Neuronal stem cell (in vitro differentiated cells): ENCODE measurements around the gene CALHM3.

Experiments
- DNase-seq: peaks from one replicate; pipeline ENCODE4 v3.0.0-alpha.2; 2013; ENCODE audit warnings: low spot score
- H2AFZ ChIP-seq: one replicate; pipeline ENCODE4 v1.6.1; 2013; ENCODE audit warnings: mild to moderate bottlenecking, low read length, inconsistent platforms
- H2AK5ac ChIP-seq: 2 replicates; pipeline ENCODE4 v1.6.1; 2013; ENCODE audit warnings: low read depth, mild to moderate bottlenecking, inconsistent platforms, low read length, moderate library complexity, mixed read lengths
- H2BK120ac ChIP-seq: 2 replicates; pipeline ENCODE4 v1.6.1; 2013; ENCODE audit warnings: low read depth, mild to moderate bottlenecking, inconsistent platforms, low read length, moderate library complexity, mixed read lengths
- H2BK12ac ChIP-seq: one replicate; pipeline ENCODE4 v1.6.1; 2013; ENCODE audit warnings: low read length, inconsistent platforms
- H2BK15ac ChIP-seq: 2 replicates; pipeline ENCODE4 v1.6.1; 2013; ENCODE audit warnings: mild to moderate bottlenecking, low read length, inconsistent platforms, mixed read lengths
- H2BK5ac ChIP-seq: one replicate; pipeline ENCODE4 v1.6.1; 2013; ENCODE audit warnings: inconsistent platforms, mild to moderate bottlenecking, low read length, moderate library complexity
- H3K14ac ChIP-seq: one replicate; pipeline ENCODE4 v1.6.1; 2013; ENCODE audit warnings: low read length, inconsistent platforms
- H3K18ac ChIP-seq: 2 replicates; pipeline ENCODE4 v1.6.1; 2013; ENCODE audit warnings: low read length, inconsistent platforms
- H3K23ac ChIP-seq: 2 replicates; pipeline ENCODE4 v1.6.1; 2013; ENCODE audit warnings: low read depth, mild to moderate bottlenecking, mixed read lengths, low read length, inconsistent platforms; ENCODE audit not compliant: poor library complexity
- H3K27ac ChIP-seq: replicated peaks from 3 replicates; pipeline ENCODE4 v1.5.1; 2013; ENCODE audit warnings: low read length, inconsistent platforms
- H3K27me3 ChIP-seq, 3 experiments: 2 replicates each; pipeline ENCODE4 v1.6.1; 2013; ENCODE audit warnings: low read length in 3 of 3, mild to moderate bottlenecking in 2 of 3, inconsistent platforms in 1 of 3, low read depth in 1 of 3, mixed read lengths in 1 of 3, moderate library complexity in 1 of 3; ENCODE audit not compliant: control insufficient read depth in 3 of 3, insufficient read depth in 3 of 3
- H3K36me3 ChIP-seq, 2 donors: replicated peaks in 1 of 2; 2 replicates each; pipeline ENCODE4 v1.6.1; 2013; ENCODE audit warnings: low read length in 2 of 2; ENCODE audit not compliant: control insufficient read depth in 2 of 2, insufficient read depth in 2 of 2
- H3K4ac ChIP-seq: 2 replicates; pipeline ENCODE4 v1.6.1; 2013; ENCODE audit warnings: inconsistent platforms, mild to moderate bottlenecking, low read length, moderate library complexity
- H3K4me1 ChIP-seq, 2 donors: 1 replicate in 1 of 2; 2 replicates in 1 of 2; pipeline ENCODE4 v1.6.1; 2013; ENCODE audit warnings: low read length in 2 of 2, low read depth in 1 of 2; ENCODE audit not compliant: control insufficient read depth in 2 of 2, insufficient read depth in 1 of 2
- H3K4me2 ChIP-seq: one replicate; pipeline ENCODE4 v1.6.1; 2013; ENCODE audit warnings: mild to moderate bottlenecking, low read length, inconsistent platforms; ENCODE audit not compliant: insufficient read depth, poor library complexity, severe bottlenecking
- H3K4me3 ChIP-seq, 2 donors: 2 replicates each; pipeline ENCODE4 v1.5.1; 2013; ENCODE audit warnings: low read length in 2 of 2, mild to moderate bottlenecking in 2 of 2, inconsistent platforms in 1 of 2, moderate library complexity in 1 of 2
- H3K79me1 ChIP-seq: one replicate; pipeline ENCODE4 v1.6.1; 2013; ENCODE audit warnings: low read depth, mild to moderate bottlenecking, inconsistent platforms, low read length, moderate library complexity
- H3K9ac ChIP-seq: one replicate; pipeline ENCODE4 v1.6.1; 2013; ENCODE audit warnings: mild to moderate bottlenecking, low read depth, low read length, inconsistent platforms; ENCODE audit not compliant: poor library complexity
- H3K9me3 ChIP-seq, 2 donors: replicated peaks in 1 of 2; 2 replicates each; pipeline versions ENCODE3 to v1.6.1; 2013; ENCODE audit warnings: low read length in 2 of 2, mild to moderate bottlenecking in 2 of 2, inconsistent platforms in 1 of 2, low read depth in 1 of 2, mixed read lengths in 1 of 2, moderate library complexity in 1 of 2; ENCODE audit not compliant: control insufficient read depth in 2 of 2, insufficient read depth in 1 of 2
- H4K8ac ChIP-seq: one replicate; pipeline ENCODE4 v1.6.1; 2013; ENCODE audit warnings: low read depth, mild to moderate bottlenecking, inconsistent platforms, low read length, moderate library complexity
- H4K91ac ChIP-seq: one replicate; pipeline ENCODE4 v1.6.1; 2013; ENCODE audit warnings: low read length, low read depth, mild to moderate bottlenecking, inconsistent platforms; ENCODE audit not compliant: poor library complexity
- WGBS, 2 donors: extraction: QIAGEN DNeasy Blood & Tissue Kit; methylation state at CpG; one replicate each; pipeline ENCODE4 v1.1.7; 2013; ENCODE audit warnings: missing lambda C conversion rate in 2 of 2, mixed read lengths in 1 of 2; ENCODE audit not compliant: insufficient read length in 2 of 2, insufficient replicate concordance in 1 of 2; ENCODE audit errors: extremely low coverage in 2 of 2; 5-methylcytosine and 5-hydroxymethylcytosine counted together

Gene CALHM3

DNA sequence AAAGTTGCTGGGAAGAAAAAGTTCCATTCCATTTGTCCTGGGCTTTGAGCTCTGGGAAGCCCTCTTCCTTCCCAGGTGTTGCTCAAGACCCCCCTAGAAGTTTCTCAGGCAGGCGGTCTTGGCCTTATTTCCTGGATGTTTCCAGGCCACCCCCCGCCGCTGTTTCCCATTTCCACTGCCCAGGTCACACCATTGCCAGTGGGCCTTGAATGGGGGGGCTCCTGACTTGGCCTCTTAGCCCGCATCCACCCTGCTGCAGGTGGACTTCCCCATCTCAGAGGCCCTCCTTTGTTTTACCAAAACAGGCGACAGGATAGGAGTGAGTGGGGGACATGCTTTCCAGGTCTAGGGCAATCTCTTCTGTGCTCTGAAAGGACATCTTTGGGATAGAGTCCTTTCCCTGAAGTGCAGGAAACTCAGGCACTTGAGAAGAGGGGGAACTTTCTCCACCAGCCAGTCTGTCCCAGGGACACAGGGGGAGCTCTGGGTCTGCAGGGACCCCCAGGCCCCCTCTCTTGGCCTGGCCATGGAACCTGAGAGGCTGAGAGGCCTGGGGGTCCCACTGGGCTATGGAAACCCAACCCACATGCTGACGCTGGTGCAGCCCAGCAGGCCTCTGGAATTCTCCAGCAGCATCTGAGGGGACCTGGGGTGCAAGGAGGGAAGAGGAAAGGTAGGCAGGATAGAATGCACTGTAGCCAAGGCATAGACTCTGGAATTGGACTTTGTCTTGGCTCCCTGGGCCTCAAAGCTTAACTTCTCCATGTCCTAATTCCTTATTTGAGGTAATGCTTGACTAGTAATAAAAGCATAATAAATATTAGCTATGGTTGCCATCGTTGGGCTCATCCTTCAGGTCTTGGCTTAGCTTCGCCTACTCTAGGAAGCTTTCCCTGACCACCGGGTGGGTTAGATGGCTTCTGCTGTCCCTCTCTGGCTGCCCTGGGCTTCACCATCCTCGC lies 32.0 kb upstream of the CALHM3 start:
- Histone ChIP-seq H3K9me3 (no peaks in the 10 kb centered on the region), H3K9ac (no peak overlapping the region), H3K23ac (no peak overlapping the region), H3K27me3 (peaks cover 0 to 10% (median 0%) of the 10 kb centered on the region in 3 experiments), H3K79me1 (no peaks in the 10 kb centered on the region), H4K91ac (no peak overlapping the region), H3K18ac (no peak overlapping the region), H2BK5ac (no peak overlapping the region), H3K36me3 (no peaks in the 10 kb centered on the region), H4K8ac (no peak overlapping the region), H2AK5ac (peak overlapping the region; percentile 63), H3K4ac (no peak overlapping the region), H2BK120ac (no peak overlapping the region), H2BK15ac (no peak overlapping the region), H3K4me3 (no peak overlapping the region), H2AFZ (no peak overlapping the region), H3K4me1 (no peaks in the 10 kb centered on the region), H3K4me2 (no peak overlapping the region), H2BK12ac (no peak overlapping the region), H3K27ac (no peak overlapping the region), H3K14ac (no peak overlapping the region)
- DNase-seq, result no peak
- no CpG with 5 or more reads among the region's 10 CpGs for WGBS, 2 donors

DNA sequence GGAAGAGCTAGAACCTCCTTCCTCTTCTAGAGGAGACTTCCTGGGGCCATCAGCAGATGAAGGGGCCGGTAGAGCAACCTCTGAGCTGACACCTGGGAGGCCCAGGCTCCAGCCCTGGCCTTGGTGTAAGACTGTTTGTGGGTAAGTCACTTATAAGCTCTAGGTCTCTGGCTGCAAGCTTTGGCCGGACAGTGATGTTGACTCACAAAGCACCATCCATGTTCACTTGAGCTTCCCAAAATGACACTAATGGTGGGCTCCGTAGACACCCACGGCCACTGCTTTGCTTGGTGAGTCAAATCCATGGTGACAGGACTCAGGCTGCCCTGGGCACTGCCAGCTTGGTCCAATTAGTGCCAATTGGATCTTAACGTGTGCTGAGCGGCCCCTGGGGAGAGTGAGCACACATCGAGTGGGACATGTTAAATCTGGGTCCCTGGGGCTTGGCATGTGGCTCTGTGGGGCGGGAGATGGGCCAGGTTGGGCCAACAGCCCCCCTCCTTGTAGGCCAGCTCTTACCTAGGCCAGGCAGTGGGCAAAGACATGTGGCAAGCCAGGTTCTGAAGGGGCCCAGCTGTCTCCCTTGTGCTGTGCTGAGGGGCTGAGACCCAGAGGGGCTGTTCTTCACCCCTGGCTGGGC lies 31.1 kb upstream of the CALHM3 start:
- no peak overlapping the region for H3K4me3 ChIP-seq
- no peak overlapping the region for H3K18ac ChIP-seq
- no peak overlapping the region for H3K4ac ChIP-seq
- no peak overlapping the region for H2BK12ac ChIP-seq
- no peaks in the 10 kb centered on the region for H3K4me1 ChIP-seq
- no peak overlapping the region for H4K8ac ChIP-seq
- H3K4me2 ChIP-seq, result no peak overlapping the region
- no peak overlapping the region for H3K27ac ChIP-seq
- no peak overlapping the region for H3K14ac ChIP-seq
- peaks cover 0 to 10% (median 0%) of the 10 kb centered on the region in 3 experiments for H3K27me3 ChIP-seq
- H3K79me1 ChIP-seq, result no peaks in the 10 kb centered on the region
- H3K9me3 ChIP-seq, result no peaks in the 10 kb centered on the region
- peak overlapping the region; percentile 80 for H3K23ac ChIP-seq
- peak overlapping the region; percentile 63 for H2AK5ac ChIP-seq
- H3K9ac ChIP-seq, result no peak overlapping the region
- H2BK120ac ChIP-seq, result no peak overlapping the region
- no peak overlapping the region for H2AFZ ChIP-seq
- no CpG with 5 or more reads among the region's 8 CpGs for WGBS, 2 donors
- DNase-seq, result no peak
- no peak overlapping the region for H2BK5ac ChIP-seq
- no peaks in the 10 kb centered on the region for H3K36me3 ChIP-seq
- H4K91ac ChIP-seq, result no peak overlapping the region
- no peak overlapping the region for H2BK15ac ChIP-seq

DNA sequence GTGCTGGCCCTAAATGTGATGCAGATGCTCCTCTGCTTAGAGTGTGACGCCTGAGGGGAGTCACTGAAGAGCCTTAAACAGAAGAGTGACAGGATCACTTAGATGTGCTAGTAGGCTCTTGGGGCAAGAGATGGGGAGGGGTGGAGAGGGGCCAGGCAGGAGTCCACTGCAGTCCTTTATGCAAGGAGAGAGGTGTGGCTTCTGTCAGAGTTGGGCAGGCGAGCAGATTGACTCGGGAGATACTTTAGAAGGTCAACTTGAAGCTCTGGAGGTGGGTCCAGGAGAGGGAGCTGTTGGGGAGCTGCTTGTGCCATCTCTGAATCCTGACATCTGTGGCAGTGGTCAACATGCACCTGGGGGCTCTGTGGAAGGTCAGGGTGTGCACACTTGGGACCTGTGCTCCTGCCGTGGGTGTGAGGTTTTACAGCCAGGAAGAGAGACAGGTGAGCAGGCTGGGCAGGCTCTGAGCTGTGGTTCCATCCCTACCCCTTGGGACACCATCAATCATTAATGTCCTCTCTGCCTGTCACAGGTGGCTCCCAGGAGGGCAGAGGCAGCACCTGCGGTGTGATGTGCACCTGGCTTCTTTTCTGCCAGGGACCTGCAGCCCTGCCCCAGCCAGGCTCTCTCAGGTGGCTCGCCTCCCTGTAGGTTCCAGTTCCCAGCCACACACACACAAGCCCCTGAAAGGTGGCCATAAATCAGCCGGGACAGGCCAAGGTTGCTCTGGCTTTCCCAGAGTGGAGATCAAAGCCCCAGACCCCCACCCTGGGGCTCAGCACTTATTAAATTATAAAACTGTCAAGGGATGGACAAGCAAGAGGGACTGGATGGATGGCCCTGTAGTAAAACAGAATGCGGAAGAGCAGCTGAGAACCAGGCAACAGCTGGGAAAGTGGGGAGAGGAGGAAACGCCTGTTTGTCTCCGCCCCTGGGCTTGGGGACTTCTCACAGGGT lies 28.5 kb upstream of the CALHM3 start:
- Histone ChIP-seq H3K79me1 (no peaks in the 10 kb centered on the region), H3K4me1 (peaks cover 0 to 9% of the 10 kb centered on the region in 2 donors), H3K27ac (no peak overlapping the region), H3K4ac (peak overlapping the region; percentile 85), H3K4me2 (no peak overlapping the region), H3K9ac (no peak overlapping the region), H2BK12ac (no peak overlapping the region), H3K18ac (peak overlapping the region; percentile 65), H3K4me3 (no peak overlapping the region), H4K8ac (no peak overlapping the region), H4K91ac (no peak overlapping the region), H3K36me3 (no peaks in the 10 kb centered on the region), H2BK120ac (peak overlapping the region; percentile 50), H3K9me3 (no peaks in the 10 kb centered on the region), H2AK5ac (peak overlapping the region; percentile 69), H2AFZ (no peak overlapping the region), H2BK15ac (peak overlapping the region; percentile 39), H3K14ac (peak overlapping the region; percentile 77), H2BK5ac (no peak overlapping the region), H3K27me3 (peaks cover 0 to 10% (median 0%) of the 10 kb centered on the region in 3 experiments), H3K23ac (no peak overlapping the region)
- no CpG with 5 or more reads among the region's 10 CpGs for WGBS, 2 donors
- no peak for DNase-seq
